T-helper 1 cell (primary cell): ENCODE measurements around the gene ICE2.

Experiments used
- DNase-seq, 5 donors: peaks; one replicate each; pipeline ENCODE4 v3.0.0-alpha.2; 2012 to 2020

The ICE2 gene

DNA sequence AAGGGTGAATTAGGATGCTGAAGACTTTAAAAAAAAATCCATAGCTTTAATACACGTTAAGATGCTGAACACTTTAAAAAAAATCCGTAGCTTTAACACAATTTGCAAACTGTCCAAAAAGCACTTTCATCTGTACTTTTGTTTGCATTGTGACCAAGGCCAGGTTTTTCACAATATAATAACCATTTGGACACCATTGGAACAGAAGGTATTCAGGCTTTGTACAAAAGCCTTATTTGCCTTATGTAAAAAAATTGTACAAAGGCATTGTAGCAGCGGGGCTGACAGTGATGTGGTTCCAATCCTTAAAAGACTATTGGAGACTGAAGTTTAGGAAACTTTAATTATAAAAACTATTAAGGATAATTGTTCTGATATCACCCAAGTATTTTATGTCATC is 15.2 kb upstream of the ICE2 start:
- DNase-seq = no peak

- DNase-seq = no peak
Observed at GRCh38 chr15:60493166-60493565, 14.2 kb upstream of the ICE2 start.

DNA sequence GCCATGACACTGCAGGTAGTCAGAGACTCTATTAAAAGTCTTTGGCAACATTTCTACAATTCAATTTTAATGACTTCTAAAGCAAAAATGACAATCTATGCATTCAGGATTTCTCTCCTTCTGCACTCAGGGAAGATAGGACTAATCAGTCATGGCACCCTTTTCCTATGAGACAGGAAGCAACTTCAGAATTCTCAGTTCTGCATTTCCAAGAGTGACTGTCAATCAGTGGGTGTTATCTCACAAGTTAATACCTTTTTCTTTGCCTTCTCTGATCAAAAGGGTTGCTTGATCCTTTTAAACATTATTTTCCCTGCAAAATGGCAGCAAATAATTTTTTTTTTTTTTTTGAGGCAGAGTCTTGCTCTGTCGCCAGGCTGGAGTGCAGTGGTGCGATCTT is 7.8 kb upstream of the ICE2 start:
- no peak for DNase-seq

- no peak for DNase-seq
Observed at GRCh38 chr15:60485365-60486055, 6.6 kb upstream of the ICE2 start.

DNA sequence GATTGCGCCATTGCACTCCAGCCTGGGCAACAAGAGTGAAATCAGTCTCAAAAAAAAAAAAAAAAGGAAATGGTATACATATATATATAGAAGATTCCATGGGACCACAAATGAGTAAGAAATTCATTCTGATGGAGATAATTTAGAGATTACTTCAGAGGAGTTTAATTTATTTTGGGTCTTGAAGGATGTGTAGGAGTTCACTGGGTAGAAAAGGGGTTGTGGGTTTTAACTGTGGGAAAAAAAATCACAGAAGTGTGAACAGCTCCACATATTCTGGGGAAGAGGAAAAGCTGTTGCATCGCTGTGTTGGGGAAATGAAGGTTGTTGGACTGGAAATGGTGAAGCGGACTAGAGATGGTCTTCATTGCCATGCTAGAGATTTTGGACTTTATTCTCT is 4.1 kb upstream of the ICE2 start:
- no peak for DNase-seq

- no peak for DNase-seq
Observed at GRCh38 chr15:60480888-60481287, 1.9 kb upstream of the ICE2 start.

GRCh38 chr15:60480149-60480548 is 1.2 kb upstream of the ICE2 start:
- peak in 1 of 5 donors; percentile 19 for DNase-seq

DNA sequence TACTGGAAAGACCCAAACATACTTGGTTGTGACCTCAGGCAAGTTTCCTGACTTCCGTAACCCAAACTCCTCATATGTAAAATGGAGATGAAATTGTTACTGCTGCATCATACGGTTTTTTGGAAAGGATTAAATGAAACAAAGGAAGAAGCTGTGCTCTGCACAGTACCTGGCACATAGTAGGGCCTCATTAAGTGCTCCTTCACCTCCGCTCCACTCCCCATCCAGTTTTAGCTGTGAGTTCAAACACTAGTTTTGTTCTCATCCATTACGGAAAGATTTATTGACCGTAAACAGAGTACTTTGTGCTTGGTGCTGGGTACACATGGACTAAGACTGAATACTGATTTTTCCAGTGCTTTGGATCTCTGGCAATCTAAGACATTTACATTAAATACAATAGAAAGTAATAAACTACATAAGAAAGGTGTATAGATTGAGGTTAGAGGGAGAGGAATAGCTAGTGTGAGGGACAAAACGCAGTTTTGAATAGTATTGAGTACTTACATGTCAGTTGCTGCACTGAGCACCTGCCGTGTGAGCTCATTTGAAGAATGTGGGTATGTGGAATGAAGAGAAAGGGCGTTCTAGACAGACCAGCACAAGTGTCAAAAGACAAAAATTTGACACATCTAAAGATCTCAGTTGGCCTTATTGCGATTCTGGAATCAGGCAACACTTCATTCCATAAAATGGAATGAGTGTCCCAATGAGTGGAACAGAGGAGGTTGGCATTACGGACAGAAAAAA is 594 bp upstream of the ICE2 start:
- peak in 1 of 5 donors; percentile 48 for DNase-seq

GRCh38 chr15:60477916-60478565 is 901 bp downstream of the ICE2 start:
- DNase-seq = peak in 1 of 5 donors; percentile 19

- DNase-seq = no peak
Observed at GRCh38 chr15:60477164-60477563, 1.8 kb downstream of the ICE2 start.

DNA sequence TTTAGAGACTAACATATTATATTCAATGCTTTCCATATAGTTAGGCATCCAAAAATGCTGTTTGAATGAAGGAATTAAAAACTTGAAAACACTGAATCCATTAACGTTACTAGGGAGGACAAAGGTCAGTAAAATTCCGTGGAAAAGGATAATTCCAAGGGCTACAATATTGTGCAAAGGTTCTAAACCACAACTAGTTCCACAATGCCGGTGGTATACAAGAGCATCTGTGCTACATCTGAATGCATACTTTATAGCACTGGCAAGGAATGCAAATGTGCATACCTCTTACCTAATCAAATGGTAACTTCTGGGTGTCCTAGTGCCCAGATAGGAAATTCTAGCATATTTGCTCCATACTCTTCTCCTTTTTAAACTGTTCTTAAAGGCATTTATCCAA is 2.2 kb downstream of the ICE2 start:
- no peak for DNase-seq

DNA sequence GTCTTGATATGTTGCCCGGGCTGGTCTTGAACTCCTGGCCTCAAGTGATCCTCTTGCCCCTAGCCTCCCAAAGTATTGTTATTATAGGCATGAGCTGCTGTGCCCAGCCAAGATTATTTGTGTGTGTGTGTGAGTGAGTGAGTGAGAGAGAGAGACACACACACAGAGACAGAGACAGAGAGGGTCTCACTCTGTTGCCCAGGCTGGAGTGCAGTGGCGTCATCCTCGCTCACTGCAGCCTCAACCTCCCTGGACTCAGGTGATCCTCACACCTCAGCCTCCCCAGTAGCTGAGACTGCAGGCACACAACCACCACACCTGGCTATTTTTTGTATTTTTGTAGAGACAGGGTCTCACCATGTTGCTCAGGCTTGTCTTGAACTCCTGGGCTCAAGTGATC is 5.8 kb downstream of the ICE2 start:
- no peak for DNase-seq

- DNase-seq = no peak
Observed at GRCh38 chr15:60471314-60471713, 7.6 kb downstream of the ICE2 start.

DNA sequence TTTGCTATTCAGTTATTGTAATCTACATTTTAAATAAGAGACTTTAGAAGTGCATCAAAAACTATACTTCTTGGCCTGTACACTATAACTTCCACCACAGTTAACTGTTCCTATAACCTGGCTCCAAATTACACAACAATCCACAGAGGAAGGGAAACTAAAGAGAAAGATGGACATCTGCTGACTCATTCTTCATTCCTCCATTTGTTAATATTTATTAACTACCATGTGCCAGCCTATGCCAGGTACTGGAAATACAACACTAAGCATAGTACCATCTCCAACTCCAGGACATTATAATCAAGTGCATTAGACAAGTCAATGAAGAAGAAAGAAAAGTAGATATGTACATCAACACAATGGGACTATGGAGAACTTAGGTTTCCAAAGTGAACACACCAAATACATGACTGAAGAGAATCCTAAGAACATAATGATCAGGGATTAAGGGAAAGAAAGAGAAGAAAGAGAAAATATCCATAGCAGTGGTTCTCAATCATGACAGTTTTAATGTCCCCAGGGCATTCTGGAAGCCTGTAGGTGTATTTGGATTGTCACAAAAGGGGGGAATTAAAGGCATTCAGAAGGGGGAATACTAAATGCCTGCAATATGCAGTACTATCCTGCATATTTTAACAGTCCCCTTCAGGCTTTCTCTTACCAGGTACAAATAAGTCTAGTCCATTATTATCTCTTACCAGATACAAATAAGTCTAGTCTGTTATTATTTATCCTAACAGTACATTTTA is 8.9 kb downstream of the ICE2 start:
- no peak for DNase-seq

GRCh38 chr15:60464836-60465630 is 13.9 kb downstream of the ICE2 start:
- no peak for DNase-seq

GRCh38 chr15:60462027-60462426 is 16.9 kb downstream of the ICE2 start:
- no peak for DNase-seq

- DNase-seq = no peak
Observed at GRCh38 chr15:60460931-60461330, 18.0 kb downstream of the ICE2 start.

GRCh38 chr15:60458721-60459120 is 20.2 kb downstream of the ICE2 start:
- DNase-seq = no peak

DNA sequence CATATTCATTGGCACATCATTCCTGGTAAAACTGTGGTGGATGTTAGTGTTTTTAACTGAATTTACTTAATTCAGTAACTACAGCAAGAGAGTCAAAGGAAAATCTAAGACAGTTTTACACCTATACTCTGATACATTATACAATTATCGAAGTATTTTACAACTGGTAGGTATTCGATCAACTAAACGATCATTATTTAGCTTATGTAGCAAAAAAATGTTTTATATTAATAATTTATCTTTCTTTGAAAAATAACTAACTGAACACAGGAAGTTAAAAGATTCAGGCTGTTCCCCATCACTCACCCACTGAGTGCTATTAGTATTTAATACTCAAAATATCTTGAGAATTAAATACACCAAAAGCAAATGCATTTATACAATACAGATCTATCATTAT is 21.0 kb downstream of the ICE2 start:
- DNase-seq = no peak

GRCh38 chr15:60454824-60455223 is 24.1 kb downstream of the ICE2 start:
- no peak for DNase-seq

GRCh38 chr15:60448668-60449360 is 30.1 kb downstream of the ICE2 start:
- DNase-seq = no peak
